Vagina (tissue), 2 donors: ENCODE data around the gene MBOAT2.

ENCODE experiments used
- POLR2A ChIP-seq, 2 donors: fragments of 450-650 bp; IDR thresholded peaks; one replicate each; pipeline ENCODE4 v1.6.1; 2017; ENCODE audit warnings: antibody characterized with exemption in 2 of 2, mild to moderate bottlenecking in 2 of 2, moderate library complexity in 2 of 2
- POLR2AphosphoS5 ChIP-seq, 2 donors: sonication (generic); formaldehyde crosslinking; IDR thresholded peaks; one replicate each; pipeline ENCODE4 v1.9.0; 2017; ENCODE audit warnings: antibody characterized with exemption in 2 of 2, mild to moderate bottlenecking in 2 of 2, low read depth in 1 of 2; ENCODE audit not compliant: insufficient read depth in 1 of 2
- TF ChIP-seq, protein P1 (sequence below), 3 experiments: fragments of 450-650 bp in 2 of 3; fragments of 200-600 bp in 1 of 3; sonication (generic) in 1 of 3; IDR thresholded peaks; one replicate each; pipeline ENCODE4 v1.5.1; 2017 to 2019; ENCODE audit warnings: antibody characterized with exemption in 3 of 3, mild to moderate bottlenecking in 2 of 3, moderate library complexity in 2 of 3

GRCh38 chr2:8929128-8929527 is 74.4 kb downstream of the MBOAT2 start:
- no peak for TF ChIP-seq POLR2A (IDR thresholded peaks at IDR 0.05)
- TF ChIP-seq, protein P1, sequence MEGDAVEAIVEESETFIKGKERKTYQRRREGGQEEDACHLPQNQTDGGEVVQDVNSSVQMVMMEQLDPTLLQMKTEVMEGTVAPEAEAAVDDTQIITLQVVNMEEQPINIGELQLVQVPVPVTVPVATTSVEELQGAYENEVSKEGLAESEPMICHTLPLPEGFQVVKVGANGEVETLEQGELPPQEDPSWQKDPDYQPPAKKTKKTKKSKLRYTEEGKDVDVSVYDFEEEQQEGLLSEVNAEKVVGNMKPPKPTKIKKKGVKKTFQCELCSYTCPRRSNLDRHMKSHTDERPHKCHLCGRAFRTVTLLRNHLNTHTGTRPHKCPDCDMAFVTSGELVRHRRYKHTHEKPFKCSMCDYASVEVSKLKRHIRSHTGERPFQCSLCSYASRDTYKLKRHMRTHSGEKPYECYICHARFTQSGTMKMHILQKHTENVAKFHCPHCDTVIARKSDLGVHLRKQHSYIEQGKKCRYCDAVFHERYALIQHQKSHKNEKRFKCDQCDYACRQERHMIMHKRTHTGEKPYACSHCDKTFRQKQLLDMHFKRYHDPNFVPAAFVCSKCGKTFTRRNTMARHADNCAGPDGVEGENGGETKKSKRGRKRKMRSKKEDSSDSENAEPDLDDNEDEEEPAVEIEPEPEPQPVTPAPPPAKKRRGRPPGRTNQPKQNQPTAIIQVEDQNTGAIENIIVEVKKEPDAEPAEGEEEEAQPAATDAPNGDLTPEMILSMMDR (IDR thresholded peaks at IDR 0.05) = no peak
- no peak for TF ChIP-seq POLR2AphosphoS5 (IDR thresholded peaks at IDR 0.05; ENCODE audit: insufficient read depth in 1 of 2, low read depth in 1 of 2)
